NCI-H524 (cell line): Measurements from ENCODE around the gene PXMP4.
"Not testable (repeated sequence)": the region's sequence is repeated elsewhere in the genome, so short reads cannot be mapped to it uniquely, and the experiment has no call there.

ENCODE experiments used
- DNase-seq, 2 experiments: peaks; one replicate each; lab custom pipeline; 2025; lab: John Stamatoyannopoulos, UW

PXMP4 gene, protein sequence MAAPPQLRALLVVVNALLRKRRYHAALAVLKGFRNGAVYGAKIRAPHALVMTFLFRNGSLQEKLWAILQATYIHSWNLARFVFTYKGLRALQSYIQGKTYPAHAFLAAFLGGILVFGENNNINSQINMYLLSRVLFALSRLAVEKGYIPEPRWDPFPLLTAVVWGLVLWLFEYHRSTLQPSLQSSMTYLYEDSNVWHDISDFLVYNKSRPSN

DNA sequence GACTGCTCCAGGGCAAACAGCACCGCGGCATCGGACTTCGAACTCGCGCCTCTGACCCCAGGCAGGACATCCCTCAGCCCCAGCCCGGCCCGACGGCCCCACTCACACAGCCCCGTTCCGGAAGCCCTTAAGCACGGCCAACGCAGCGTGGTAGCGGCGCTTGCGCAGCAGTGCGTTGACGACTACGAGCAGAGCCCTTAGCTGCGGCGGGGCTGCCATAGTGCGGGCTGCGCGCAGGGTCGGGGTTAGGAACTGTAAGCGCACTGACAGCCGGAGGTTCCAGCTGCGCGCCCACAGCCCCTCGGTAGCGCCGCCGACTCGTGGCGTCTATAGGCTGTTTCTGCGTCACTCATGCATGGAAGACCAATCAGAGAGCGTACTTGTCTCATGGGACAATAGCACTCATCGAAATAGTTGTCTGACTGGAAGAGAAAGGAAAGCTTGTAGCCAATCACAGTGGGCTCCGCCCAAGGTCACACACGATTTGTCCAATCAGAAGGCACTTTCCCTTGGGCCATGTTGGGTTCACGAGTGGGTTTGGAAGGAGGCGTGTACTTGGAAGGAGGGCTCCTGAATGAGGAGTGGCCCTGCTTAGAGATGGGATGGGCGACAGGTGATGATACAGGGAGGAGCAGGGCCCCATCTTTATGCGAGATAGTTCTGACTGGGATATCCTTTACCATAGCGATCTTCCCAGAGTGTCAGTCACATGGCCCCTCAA lies at the start of gene PXMP4:
Gene PXMP4 (minus strand): TSS at position 322 of the 721 bp plus-strand sequence. CDS start 103 bp downstream, at position 219.
- DNase-seq: peak; percentile 100

DNA sequence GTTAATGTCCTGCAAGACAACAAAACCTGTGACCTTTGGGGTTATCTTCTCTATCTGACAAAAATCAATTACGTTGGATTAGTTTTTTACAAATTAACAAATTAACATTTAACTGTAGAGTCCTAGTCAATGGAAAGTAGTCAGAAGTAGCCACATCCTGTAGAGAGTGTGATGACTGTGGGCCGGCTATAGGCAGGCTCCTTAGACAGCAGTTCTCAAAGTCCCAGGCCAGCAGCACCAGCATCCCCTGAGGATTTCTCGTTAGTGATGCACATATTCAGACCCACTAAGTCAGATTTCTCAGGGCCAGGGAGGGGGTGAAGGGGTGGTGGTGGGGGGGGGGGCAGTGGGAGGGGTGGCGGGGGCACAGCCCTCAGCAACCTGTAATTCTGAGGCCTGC lies 48.9 kb upstream of the PXMP4 start:
- no peak for DNase-seq

DNA sequence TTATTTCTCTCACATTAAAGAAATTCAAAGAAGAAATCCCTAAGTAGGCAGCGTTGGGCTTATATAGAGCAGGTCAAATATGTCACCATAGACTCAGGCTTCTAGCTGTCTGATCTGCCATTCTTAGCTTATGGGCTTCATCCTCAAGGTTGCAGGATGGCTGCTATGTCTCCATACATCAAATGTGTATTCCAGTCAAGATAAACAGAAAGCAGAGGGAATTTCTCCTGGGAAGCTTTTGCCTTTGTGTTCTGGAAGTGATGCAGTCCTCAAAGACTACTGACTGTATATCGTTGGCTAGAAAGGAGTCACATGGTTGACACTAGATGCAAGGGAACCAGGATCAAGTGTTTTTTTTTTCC lies 47.6 kb upstream of the PXMP4 start:
- DNase-seq: no peak

DNA sequence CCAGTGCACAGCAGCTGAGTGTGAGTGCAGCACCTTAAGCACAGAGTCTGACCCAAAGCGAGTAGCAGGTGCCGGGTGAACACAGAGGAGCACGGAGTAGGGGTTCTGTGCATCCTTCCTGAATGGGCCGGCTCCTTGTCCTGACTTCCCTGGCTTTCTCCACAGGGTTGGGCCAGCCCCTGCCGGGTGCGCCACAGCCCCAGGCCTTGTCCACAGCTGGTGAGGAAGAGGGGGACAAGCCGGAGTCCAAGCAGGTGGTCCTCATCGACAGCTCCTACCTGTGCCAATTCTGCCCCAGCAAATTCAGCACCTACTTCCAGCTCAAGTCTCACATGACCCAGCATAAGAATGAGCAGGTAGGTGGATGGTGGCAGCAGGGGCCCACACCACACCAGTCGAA lies 46.6 kb upstream of the PXMP4 start:
- no peak for DNase-seq

DNA sequence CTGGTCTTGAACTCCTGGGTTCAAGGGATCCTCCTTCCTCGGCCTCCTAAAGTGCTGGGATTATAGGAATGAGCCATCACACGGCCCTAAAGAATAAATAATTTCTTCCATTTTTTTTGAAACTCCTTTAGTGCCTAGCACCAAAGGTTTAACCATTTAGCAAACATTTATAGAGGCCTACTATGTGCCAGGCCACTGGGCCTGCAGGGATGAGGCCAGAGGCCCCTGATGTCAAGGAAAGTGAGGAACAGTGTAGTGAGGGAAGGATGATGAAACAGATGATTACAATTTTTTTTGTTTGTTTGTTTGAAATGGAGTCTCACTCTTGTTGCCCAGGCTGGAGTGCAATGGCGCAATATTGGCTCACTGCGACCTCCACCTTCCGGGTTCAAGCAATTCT lies 45.5 kb upstream of the PXMP4 start:
- no peak for DNase-seq

DNA sequence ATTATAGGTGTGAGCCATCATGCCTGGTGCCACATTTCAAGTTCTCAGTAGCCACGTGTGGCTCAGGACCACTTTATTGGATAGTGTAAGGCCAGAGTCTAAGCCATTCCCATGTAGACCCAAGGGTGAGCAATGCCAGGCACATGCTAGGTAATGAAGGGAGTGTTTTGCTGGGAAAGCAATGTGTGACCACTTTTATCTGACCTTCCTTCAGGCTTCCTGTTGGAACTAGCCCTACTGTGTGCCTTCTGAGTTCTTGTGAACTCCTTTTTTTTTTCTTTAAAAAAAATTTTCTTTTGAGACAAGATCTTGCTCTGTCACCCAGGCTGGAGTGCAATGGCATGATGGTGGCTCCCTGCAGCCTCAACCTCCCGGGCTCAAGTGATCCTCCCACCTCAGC lies 45.0 kb upstream of the PXMP4 start:
- DNase-seq: no peak

DNA sequence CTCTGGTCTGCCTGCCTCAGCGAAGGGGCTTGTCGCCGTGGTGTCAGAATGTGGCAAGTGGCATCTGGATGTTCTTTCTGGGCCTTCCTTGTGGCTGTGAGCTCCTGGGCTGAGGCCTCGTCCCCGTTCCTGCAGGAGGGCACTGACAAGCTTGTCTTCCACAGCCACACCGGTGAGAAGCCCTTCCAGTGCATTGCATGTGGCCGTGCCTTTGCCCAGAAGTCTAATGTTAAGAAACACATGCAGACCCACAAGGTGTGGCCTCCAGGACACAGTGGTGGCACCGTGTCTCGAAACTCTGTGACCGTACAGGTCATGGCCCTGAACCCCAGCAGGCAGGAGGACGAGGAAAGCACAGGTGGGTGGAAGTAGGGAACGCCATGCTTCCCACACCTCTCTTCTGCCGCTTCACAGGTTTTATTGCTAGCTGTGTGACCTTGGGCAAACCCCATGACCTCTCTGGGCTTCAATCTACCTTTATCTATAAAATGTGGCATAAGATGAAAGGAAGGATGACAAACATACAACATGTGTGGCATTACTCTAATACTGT lies 41.7 kb upstream of the PXMP4 start:
- DNase-seq: no peak

DNA sequence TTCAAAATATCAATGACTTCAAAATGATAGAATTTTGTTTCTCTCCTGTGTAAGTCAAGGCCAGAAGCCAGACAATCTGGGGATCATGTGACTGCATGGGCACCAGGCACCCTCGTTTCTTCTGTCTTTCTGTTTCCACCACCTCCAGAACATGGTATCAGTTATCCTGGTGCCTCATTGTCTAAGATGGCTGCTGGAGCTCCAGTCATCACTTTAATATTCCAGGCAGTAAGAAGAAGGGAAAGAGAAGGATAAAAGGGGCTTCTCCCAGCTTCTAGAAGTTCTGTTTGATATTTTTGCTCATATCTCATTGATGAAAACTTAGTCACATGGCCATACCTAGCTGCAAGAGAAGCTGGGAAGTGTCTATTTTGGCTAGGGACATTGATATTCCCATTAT lies 37.3 kb upstream of the PXMP4 start:
- no peak for DNase-seq

DNA sequence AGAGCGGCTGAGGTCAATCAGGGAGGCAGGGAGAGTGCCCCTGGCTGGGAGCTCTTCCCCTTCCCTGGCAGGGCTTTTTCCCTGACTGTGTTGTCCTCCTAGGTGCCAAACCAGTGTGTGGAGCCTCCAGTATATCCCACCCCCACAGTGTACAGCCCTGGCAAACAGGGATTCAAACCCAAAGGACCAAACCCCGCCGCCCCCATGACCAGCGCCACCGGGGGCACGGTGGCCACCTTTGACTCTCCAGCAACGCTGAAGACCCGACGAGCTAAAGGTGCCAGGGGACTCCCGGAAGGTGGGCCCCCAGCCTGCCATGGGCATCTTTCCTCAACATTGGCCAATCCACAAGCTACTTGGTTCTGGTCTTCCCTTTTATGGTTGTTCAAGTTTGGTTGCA lies 36.9 kb upstream of the PXMP4 start:
- no peak for DNase-seq

DNA sequence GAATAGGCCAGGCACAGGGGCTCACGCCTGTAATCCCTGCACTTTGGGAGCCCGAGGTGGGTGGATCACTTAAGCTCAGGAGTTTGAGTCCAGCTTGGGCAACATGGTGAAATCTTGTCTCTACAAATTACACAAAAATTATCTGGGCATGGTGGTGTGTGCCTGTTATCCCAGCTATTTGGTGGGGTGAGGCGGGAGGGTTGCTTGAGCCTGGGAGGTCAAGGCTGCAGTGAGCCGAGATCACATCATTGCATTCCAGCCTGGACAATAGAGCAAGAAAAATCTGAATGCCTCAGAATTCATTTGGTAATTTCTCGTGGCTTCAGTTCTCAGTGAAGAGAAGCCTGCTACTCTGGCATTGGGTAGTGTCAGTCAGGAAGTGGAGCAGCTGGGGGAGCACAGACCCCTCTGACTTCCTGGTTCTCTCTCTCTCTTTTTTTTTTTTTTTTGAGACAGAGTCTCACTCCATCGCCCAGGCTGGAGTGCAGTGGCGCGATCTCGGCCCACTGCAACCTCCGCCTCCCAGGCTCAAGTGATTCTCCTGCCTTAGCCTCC lies 35.9 kb upstream of the PXMP4 start:
- not testable (repeated sequence) for DNase-seq

DNA sequence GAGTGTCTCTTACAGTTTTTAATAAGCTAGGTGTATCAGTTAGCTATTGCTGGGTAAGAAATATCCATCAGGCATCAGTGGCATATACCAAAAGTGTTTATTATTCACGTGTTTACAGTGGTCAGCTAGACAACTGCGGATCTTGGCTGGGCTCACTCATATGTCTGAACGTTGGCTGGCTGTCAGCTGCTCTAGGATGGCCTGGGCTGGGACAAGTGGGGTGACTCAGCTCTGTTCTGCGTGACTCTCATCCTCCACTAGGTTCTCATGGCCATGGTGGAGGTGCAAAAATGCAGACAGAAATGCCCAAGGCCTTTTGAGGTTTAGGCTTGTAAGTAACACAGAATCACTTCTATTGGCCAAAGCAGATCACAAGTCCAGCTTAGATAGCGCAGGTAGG lies 33.7 kb upstream of the PXMP4 start:
- DNase-seq: no peak

DNA sequence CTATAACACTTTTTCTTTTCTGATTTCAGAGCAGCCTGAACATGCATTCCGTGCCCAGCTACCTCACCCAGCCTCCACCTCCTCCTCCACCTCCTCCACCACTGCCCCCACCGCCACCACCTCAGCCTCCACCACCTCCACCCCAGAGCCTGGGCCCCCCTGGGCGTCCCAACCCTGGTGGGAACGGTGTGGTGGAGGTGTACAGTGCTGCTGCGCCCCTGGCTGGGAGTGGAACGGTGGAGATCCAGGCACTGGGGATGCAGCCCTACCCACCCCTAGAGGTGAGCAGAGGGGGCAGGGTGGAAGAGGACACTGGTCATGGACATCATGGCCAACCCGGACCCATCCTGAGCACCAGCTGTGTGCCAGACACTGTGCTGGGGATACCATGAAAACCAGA lies 33.0 kb upstream of the PXMP4 start:
- no peak for DNase-seq

DNA sequence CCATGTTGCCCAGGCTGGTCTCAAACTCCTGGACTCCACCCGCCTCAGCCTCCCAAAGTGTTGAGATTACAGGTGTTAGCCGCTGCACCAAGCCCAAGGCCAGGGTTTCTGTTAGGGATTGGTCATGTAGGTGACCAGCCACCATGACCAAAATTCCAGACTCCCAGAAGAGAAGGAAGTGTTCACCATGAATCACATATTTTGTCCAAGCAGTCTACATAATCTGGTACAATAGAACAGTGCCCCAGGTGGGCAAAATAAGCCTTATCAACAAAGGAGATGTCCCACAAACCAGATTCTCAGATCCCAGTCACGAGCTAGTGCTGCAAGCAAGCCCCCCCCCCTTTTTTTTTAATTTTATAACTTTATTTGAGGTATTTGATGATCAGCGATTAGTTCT lies 31.7 kb upstream of the PXMP4 start:
- DNase-seq: no peak

DNA sequence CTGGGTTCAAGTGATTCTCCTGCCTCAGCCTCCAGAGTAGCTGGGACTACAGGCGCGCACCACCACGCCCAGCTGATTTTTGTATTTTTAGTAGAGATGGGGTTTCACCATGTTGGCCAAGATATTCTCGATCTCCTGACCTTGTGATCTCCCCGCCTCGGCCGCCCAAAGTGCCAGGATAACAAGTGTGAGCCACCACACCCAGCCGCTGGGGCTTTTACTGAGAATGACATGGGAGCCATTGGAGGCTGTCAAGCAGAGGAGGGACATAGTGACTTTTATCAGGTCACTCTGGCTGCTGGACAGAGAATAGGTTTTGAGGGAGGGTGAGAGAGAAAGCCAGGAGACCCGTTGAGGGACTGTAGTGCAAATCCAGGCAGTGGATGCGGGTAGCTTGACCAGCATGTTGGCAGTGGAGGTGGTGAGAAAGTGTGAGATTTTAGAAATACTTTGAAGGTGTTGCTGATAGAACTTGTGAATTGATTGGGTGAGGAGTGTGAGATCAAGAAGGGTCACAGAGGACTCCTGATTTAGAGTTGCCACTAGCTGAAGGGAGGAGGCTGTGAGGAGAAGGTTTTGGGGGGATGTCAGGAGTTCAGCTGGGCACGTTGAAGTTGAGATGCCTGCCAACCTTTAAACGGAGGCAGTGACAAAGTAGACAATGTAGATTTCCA lies 26.4 kb upstream of the PXMP4 start:
- DNase-seq: no peak

DNA sequence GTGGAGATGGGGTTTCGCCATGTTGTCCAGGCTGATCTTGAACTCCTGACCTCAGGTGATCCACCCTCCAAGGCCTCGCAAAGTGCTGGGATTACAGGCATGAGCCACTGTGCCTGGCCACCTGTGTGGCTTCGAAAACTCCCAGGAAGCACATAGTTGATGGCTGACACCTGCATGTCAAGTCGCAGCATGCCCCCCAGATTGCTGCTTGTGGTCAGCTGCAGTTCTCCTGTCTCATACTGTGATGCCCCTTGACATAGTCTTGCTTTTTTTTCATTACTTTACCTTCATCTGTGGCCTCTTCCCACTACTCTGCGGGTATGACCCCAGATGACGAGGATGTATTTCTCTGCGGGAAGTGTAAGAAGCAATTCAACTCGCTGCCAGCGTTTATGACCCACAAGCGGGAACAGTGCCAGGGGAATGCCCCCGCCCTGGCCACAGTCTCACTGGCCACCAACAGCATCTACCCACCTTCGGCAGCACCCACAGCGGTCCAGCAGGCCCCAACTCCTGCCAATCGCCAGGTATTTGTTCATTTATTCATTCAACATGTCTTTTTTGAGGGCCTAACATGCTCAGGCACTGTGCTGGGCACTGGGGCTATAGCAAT lies 24.8 kb upstream of the PXMP4 start:
- no peak for DNase-seq

DNA sequence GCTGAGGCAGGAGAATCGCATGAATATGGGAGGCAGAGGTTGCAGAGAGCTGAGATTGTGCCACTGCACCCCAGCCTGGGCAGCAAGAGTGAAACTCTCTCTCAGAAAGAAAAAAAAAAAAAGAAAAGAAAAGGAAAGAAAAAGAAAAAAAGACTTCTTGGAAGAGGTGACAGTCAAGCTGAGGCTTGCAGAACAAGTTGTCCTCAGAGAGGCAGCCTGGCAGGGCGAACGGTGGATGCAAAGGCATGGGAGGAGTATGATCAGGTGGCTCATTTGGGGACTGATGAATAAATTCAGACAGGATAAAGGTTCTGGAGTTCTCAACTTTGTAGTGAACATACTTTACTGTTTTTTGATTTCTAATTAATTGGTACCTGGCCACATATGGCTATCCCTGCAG lies 24.1 kb upstream of the PXMP4 start:
- no peak for DNase-seq

DNA sequence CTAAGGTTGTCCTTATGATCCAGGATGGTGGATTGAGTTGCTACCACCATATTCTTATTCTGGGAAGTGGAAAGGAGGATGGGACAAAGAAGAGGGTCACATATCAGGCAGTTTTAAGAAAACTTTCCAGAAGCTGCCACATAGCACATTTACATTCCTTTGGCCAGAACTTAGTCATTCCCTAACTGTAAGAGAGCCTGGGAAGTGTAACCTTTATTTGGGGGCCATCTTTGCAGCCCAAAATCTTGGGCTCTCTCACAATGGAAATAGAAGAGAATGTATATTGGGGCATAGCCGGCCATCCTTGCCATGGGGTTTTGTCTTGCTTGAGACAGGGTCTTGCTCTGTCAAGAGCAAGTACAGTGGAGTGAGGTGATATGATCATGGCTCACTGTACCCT lies 20.1 kb upstream of the PXMP4 start:
- DNase-seq: no peak

DNA sequence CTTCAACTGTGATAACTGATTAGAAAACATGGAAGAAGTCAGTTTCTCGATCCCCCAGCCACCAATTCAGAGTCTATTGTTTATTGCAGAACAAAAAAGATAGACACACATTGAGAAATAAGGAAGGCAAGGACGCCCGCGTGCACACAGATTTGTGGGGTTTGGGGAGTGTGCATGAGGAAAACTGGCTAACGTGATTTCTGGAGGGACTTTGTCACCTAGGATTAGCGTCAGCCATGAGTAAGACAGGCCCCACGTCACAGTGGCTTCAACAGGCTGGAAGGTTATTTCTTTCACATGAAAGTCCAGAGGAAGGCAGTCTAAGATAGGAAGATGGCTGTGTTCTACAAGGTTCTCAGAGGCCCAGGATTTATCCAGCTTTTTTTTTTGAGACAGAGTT lies 19.4 kb upstream of the PXMP4 start:
- no peak for DNase-seq

DNA sequence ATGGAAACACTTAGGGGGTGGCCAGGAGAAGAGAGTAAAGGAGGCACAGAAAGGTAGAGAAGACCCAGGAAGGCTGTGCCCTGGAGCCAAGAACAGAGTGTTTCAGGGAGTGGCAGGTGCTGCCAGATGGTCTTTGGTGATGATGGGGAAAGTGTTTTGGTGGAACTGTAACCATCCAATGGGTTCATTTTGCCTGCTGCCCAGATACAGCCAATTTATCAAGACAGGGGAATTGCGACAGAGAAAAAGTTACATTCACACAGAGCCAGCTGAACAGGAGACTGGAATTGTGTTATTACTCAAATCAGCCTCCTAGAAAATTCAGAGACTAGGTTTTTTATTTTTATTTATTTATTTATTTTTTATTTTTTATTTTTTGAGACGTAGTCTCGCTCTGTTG lies 16.9 kb upstream of the PXMP4 start:
- DNase-seq: no peak

DNA sequence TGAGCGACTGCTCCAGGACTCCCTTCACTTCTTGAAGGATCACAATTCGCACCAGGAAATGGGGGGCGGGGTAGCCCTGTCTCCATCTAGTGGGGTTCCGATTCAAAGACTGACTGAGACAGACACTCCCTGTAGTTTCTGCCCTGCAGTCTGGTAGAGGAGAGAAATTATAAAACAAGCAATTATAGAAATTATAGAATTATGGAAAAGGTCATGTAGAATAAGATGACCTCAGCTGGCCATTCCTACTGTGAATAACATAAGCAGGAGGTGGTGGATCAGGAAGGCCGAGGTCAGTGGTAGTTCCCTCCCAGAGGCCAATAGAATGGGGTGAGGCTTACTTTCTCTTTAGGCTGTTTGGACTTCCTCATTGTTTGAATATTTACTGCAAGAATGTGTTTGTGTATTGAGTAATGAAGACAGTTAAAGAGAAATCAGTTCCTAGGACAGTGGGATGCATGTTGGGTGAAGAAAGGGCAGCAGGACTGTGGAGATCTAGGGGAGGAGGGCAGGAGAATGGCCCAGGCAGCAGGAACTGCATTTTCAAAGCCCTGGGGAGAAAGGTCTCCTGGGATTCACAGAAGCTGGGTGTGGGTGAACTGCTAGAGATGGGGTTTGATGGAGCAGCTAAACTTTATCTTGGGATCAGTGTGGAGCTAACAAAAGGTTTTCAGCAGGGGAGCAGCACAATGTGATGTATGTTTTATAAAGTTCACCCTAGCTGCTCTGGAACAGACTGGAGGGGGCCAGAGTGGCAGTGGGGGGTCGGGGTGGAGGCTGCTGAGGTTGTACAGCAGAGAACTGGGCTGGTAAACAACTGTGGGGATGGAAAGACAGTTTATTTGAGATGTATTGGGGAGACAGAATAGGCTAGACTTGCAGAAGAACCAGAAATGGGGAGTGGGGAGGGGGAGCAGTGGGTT lies 13.8 kb upstream of the PXMP4 start:
- no peak for DNase-seq
